GM21390 (cell line): ENCODE data around the gene GTF2F1.
"Not testable (repeated sequence)": the region's sequence is repeated elsewhere in the genome, so short reads cannot be mapped to it uniquely, and the experiment has no call there.

ENCODE experiments used
- ATAC-seq: cut with Tn5 transposase; IDR thresholded peaks from one replicate; pipeline ENCODE4 v1.9.1; 2021; ENCODE audit not compliant: unreplicated experiment

GTF2F1 gene

DNA sequence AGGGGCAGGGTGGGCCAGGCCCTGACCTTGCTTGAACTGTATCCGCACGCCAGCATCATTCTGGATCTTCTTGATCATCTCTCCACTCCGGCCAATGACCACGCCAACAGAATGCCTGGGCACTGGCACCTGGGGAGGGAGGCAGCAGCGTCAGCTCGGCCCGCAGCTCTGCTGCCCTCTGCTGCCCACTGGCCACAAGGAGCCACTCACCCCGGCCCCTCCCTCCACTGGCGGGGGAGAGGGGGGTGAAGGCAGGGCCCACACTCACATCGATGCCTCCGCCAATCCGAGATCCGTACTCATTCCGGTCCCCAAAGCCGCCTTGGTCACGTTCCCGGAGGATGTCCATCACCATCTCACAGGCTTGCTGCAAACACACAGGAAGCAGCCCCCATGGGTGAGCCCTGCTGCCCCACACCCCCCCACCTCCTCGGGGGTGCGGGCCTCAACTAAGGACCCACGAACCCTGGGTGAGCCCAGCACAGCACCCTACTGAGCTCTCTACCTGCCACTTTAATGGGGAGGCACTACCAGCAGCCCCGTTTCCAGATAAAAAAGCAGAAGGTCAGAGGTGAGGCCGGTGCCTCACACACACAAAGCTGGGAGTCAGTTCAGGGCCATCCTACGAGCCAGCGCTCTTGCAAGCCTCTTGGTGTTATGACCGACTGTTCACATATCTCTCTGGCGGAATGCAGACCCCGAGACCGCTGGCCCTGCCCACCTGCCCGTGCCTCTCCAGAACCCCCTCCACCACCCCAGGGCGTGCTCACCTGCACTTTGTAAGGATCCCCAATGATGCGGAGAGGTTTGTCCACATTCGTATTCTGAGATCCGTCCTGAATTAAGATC is 25.0 kb upstream of the GTF2F1 start:
- no peak for ATAC-seq

DNA sequence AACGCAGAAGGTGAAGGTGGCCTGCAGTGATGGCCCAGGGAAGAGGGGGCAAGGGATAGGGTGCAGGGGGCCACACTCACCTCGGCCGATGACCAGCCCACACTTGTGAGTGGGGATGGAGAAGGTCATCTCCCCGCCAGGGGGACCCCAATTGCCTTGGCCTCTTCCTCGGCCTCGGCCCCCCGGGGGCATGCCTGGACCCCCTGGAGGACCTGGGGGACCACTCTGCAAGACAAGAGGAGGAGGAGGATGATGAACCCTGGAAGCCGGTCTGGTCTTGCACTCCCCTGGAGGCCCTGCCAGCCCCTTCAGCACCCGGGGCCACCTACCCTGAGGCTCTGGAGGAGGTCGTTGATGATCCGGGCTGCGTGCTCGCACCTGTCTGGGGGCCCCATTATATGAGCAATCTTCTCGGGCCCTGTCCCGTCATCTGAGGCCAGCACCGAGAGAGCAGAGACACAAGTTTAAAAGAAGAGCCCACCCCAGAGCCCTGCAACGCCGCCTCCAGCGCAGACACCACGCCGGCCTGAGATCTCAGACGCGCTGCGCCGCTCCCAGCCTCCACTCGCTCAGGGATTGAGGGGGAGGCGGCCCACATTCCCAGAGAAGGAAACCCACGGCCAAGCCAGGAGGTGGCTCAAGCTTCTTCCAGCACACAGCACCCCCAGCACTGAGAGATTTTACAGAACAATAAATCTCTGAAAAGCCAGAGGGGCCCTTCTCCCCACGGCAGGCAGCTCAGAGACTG is 23.9 kb upstream of the GTF2F1 start:
- ATAC-seq = no peak

DNA sequence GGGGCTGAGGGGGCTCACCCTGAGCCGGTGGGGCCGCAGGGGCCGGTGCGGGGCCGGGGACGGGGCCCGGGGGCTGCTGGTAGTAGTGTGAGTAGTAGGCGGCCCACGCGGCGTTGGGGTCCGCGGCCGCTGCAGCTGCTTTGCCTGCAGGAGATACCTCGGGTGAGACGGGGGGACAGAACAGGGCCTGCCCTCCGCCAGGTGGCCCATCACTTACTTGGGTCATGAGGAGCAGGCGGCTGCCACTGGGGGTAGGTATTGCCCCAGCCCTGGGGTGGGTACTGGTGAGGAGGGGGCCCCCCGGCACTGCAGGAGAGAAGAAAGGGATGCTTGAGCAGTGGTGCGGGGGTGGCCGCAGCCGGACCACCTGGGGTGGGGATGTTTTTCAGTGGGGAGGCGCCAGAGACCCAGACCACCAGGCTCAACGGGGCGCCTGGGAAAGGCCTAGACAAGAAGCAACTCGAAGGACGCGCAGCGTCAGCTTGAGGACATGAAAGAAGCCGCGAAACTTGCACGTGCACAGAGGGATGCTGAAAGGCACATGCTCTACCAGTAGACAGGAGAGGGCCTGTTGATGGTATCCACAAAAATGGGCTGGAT is 22.7 kb upstream of the GTF2F1 start:
- no peak for ATAC-seq

DNA sequence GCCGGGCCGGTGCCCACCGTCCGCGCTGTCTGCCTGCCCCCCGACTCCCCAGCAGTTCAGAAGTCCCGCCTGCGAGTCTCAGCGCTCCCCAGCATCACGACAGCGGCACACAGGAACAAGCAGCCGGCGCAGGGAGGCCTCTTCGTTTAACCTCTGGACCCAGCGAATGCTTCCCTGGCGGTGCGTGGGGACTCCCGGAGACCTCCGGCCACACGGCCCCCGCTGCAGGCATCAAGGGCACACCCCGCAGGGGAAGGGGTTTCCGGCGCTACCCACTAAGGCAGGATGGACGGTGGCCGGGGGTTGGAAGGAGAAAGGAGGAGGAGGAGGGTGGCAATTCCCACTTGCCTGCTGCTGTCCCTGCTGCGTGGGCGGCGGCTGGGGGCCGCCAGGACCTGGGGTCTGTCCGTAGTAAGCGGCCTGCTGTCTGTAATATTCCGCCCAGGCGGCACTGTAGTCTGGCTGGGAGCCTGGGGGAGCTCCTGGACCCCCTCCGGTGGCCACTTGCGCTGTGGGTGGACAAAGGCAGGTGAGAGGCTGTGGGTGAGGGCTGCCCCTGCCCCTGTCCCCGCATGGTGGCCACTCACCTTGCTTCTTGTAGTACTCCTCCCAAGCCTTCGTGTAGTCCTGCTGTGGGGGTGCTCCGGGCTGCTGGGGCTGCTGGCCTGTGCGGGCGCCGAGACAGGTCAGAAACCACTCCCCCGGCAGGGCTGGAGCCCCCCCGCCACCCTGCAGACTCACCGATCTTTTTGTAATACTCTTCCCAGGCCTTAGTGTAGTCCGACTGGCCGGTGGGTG is 22.0 kb upstream of the GTF2F1 start:
- ATAC-seq = no peak

DNA sequence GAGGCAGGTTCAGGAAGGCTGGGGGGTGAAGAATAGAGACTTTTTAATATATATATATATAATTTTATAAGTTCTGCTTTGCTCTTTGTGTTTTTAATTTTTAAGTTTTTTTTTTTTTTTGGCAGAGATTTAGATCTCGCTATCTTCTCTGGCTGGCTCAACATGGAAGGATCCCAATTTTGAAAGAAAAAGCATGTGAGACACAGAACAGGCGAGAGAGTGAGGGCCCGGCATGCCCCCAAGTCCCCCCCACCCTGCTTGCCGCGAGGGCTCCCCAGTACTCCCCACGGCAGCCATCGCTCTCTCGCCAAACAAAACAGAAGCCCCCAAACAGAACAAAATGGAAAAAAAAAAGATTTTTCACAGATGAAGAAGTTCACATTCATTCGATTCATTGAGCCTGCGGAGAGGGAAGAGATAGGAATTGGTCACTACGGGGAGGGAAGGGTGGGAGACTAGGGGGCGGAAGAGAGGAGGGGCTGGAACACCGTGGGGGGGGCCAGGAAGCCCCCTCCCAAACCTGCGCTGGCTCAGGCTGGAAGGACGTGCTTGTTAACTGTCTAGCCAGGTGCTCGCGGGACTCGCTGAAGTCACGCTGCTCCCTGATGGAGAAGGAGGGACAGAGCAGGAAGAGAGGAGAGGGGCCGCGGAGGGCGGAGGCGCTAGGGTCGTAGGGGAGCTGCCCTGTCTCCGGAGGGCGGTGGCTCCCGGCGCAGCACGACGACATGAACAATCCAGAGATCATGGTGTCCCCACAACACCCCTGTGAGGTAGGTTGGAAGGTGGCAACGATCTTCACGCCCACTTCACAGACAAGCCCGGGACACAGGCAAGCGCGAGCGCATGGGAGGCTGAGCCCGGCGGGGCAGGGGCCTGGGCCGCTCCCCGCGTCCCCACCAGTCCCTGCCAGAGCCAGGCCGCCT is 21.0 kb upstream of the GTF2F1 start:
- ATAC-seq = no peak

DNA sequence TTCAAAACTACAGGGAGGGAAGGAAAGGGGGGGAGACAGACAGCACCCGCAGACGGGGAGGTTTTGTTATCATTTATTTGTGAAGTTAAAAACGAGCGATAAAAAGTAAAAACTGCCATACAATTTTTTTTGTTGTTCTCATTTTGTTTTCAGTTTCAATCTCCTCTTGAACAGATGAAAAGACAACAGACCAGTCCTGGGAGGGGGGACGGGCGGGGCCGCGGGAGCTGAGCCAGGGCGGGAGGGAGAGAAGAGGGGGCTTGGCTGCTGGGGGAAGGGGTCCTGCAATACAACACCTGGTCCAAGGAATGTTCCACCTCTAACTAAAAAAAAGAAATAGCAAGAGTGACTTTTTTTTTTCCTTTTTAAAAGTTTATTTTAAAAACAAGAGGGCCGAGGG is 20.3 kb upstream of the GTF2F1 start:
- no peak for ATAC-seq

DNA sequence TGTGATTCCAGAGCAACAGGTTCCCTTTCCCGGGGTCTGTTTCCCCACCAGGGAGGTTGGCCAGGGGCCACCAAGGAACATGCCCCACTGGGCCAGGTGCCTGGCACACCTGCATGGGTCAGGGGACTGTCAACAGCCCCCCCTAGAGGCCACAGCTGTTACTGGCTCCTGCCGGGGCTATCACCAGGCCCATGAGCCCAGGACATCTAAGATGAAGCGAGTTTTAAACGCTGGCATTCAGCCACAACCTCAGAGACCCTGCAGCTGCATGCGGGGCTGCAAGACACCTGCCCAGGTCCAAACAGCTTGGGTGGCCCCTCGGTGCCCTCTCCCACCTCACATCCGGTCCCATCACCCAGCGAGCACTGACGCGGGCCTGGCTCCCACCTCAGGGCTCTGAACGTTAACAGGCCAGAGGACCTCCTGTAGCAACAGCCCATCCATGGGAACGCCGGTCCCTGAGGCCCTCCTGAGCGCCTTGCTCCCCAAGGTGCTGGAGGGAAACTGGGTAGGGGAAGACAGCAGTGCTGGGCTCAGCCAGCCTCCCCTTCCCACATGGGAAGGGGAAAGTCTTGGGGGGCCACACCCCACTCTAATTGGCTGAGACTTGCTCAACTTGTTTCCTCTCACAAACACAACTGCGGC is 19.6 kb upstream of the GTF2F1 start:
- no peak for ATAC-seq

DNA sequence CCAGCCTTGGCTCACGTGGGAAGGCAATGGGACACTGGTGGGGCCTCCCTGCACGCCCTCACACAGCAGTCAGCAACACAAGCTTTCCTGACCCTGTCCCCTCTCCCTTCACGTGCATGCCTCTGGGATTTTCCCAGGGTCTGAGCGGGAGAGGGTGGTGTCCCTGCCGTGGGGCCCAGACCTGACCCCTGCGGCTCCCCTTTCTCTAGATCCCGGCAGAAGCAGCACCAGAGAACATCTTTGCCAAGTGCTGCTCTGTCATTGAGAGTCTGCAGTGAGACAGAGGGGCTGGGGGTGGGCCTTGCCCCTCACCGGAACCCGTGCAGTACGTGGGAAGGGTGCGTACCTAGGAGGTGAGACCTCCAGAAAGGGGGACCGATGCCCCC is 19.1 kb upstream of the GTF2F1 start:
- no peak for ATAC-seq

DNA sequence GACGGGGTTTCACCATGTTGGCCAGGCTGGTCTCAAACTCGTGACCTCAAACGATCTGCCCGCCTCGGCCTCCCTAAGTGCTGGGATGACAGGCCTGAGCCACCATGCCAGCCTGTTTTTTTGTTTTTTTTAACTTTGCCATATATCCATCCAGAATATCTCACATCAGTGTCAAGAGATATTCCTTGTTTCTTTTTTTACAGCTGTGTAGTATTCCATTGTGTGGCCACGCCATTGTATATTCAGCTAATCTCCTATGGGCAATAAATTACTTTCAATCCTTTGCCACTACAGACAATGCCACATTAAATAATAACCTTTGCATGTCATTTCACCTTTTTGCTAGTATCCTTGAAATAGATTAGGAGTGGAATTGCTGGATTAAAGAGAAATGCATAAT is 16.4 kb upstream of the GTF2F1 start:
- ATAC-seq = no peak

DNA sequence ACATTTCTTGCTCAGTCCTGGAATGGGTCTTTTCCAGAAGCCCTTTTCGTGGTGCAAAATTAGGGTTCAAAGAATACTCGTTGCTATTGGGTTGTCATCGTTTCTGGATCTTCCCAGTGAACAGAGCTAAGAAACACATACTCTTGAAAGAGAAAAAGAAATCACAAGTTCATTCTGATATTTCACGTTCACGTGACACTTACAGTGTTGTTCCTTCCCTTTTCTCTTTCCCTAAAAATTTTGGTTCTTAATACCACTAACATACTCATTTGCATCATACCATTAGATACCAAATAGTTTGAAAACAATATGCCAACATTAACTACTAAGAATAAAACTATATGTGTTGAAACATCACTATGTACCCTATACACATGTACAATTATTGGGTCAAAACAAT is 13.4 kb upstream of the GTF2F1 start:
- ATAC-seq = no peak

DNA sequence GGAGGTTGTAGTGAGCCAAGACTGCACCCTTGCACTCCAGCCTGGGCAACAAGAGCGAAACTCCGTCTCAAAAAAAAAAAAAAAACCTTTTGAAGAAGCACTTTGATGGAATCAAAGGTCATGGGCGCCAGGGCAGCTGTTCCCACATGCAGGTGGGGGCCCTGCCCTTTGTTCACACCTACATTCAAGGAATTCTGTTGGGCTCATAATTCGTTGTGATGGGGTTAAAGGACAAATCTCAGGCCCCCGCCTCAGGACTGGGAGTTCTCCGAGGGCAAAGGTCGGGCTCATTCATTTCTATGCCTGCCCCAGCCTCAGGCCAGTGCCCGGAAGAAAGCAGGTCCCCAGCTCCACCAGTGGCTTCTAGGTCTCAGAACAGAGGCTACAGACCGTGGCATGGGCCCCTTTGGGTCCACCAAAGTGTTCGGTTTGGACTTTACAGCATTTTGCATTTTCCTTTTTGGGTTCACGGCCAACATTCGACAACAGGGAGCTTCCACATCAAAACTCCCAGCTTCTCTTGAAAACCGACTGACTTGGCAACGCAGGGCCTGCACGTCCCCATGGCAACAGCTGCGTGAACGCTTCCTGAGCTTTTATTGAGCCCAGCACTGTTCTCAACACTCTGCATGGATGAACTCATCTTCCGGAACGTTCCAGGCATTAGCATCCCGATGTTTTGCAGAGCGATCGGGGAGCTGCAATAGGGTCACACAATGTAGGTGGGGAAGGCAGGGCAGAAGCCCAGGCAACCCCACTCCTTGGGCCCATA is 10.1 kb upstream of the GTF2F1 start:
- ATAC-seq = no peak

DNA sequence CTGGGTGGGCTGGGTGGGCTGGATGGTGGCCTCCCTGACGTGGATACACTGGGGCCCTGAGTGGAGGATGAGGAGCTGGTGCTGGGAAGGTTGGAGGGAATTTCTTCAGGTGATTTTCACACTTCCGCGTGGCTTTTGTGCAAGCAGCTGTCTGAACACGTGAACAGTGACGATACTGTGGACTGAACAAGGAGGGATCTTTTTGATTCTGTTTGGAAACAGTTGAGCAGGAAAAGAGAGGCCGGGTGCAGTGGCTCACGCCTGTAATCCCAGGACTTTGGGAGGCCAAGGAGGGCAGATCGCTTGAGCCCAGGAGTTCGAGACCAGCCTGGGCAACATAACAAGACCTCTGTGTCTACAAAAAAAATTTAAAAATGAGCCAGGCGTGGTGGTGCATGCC is 9.1 kb upstream of the GTF2F1 start:
- no peak for ATAC-seq

DNA sequence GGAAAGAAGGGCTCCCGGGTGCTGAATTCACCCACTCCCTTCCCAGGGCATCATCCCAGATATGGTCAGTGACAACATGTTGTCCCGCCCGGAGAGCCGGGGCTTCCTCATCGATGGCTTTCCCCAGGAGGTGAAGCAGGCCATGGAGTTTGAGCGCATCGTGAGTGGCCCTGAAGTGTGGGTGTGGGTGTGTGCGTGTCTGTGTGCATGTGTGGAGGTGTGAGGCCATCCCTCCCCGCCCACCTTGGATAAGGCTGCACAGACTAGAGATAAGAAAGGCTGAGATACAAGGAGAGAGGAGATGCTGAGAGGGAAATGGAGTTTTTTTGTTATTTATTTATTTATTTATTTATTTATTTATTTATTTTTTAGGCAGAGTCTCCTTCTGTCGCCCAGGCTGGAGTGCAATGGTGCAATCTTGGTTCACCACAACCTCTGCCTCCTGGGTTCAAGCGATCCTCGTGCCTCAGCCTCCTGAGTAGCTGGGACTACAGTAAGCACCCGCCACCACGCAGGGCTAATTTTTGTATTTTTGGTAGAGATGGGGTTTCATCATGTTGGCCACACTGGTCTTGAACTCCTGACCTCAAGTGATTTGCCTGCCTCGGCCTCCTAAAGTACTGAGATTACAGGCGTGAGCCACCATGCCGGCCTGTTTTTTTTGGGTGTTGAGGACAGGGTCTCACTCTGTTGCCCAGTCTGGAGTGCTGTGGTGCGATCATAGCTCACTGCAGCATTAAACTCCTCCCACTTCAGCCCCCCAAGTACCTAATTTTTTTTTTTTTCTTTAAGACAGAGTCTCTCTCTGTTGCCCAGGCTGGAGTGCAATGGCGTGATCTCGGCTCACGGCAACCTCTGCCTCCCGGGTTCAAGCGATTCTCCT is 7.3 kb upstream of the GTF2F1 start:
- not testable (repeated sequence) for ATAC-seq

DNA sequence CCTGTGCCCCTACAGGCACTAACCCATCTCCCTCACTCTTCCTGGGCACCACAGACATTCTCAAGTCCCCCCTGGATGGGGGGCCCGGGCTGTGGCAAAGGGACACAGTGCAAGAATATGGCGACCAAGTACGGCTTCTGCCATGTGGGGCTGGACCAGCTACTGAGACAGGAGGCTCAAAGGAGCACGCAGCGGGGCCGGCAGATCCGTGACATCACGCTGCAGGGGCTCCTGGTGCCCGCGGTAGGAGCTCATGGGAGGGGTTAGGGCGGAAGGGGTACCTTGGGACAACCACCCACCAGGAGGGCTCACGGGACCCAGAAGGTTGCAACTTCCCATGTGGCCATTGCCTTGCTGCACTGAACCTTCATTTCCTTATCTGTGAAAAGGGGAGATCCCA is 3.3 kb upstream of the GTF2F1 start:
- ATAC-seq = no peak

DNA sequence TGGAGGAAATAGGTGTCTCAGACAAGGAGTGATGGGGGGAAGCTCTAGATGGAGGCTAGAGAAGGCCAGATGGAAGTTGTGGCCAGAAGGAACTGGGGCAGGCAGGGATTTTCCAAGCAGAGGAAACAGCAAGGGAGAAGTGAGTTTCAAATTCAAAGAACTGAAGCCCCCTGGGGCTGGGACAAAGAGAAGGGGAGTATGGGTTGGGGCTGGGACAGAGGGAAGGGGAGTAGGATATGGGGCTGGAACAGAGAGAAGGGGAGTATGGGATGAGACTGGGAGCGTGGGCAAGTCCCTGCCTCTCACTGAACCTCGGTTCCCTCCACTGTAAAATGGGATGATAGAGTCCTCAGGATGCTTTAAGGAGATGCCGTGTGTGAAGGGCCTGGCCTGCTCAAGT is 1.9 kb upstream of the GTF2F1 start:
- ATAC-seq = no peak

DNA sequence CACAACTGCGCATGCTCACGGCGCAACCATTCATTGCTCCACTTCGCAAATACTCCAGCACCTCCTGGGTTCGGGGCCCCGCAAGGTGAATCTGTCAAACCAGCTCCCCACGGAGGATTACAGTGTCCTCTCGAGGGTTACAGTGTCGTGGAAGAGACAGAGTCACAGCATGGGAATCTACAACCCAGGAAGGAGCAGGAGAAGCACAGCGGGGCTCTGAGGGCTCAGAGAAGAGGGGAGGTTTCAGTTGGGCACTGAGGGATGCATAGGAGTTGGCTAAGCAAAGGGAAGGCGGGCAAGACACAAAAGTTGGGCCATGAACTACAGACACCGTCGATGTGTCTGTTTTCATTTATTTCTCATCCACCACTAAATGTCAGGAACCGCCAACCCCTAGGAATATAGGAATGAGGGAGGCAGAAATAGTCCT is 1.0 kb upstream of the GTF2F1 start:
- ATAC-seq = no peak

DNA sequence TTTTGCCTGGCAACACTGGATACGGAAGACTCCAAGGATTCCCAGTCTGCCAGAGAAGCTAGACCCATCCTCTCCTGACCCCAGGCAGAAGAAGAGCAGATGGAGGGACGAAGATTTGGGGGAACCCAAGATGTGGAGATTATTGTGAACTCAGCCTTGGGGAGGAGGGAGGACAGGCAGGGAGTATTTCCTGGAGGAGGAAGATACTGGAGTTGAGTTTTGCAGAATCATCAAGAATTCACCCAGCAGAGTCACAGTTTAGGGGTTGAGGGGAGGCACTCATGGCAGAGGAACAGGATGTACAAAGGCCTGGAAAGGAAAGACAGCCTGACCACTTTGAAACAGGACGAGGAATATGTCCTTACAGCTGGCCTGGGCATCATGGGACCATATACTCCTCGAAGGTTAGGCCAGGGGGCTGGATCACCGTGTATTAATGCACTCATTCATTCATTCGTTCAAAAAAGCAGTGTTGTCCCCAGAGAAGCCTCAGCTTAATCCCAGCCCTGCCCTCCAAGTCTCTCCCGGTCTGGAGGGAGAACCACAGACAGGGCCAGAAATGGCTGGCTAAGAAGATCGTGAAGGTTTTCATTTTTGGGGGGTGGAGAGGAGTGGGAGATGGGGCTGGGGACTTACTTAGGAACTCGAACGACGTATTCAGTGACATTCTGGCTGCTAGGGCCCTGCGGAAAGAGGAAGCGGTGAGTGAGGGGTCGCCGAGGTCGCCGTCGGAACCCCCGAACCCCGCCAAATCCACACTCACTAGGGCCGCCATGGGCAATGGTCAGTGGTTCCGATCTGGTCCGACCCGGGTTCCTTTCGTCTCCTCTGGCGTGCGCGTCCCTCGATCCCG is 517 bp downstream of the GTF2F1 start:
- ATAC-seq = no peak
